Measurements from ENCODE around the gene ZNF518B.

ZNF518B gene

DNA sequence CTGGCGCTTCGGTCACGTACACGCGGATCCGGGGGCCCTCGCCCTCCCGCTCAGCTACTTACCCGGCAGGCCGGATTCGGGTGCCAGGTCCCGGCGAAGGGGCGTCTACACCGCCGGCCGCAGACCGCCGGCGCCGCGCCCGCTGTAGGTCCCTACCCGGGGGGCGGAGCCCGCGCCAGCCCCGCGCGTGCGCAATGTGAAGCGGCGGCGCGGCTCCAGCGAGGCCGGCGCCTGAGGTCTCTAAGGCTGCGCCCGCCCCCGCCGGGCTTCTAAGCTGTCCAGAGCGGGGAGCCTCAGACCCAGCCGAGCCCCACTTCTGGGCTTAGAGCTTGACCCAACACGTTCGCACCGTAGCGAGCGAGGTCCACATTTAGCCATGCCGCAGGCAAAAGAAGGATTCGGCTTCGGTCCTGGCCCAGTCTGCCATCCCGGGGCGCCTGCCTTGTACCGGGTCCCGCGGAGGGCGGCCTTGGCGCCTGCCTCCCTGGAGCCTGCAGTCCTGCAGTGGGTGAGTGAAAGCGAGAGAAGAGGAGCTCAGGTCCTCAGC is at the start of gene ZNF518B:
Gene ZNF518B (minus strand): TSS at position 172 of the 547 bp plus-strand sequence. CDS start 11,098 bp downstream, outside the sequence.
- peak; percentile 70 for DNase-seq

DNA sequence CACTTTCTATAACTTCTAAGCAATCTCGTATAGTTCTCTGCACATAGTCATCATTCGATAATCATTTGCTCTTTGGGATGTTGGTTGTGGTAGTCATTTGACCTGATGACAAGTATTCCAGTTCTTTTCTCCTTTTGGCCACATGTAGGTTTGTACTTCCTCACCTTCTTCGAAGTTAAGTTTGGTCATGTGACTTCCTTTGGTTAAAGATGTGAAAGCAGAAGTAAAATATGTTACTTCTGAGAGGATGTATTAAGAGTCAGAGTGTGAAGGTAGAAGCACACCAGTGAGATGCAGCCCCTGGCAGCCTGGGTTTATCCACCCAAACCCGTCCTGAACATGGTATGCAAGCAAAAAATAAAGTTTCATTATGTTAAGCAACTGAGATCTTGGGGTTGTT is 48.9 kb upstream of the ZNF518B start:
- no peak for DNase-seq

GRCh38 chr4:10504570-10505179 is 47.4 kb upstream of the ZNF518B start:
- DNase-seq: no peak

GRCh38 chr4:10502717-10503116 is 45.5 kb upstream of the ZNF518B start:
- no peak for DNase-seq

GRCh38 chr4:10500776-10501175 is 43.5 kb upstream of the ZNF518B start:
- DNase-seq: no peak

- no peak for DNase-seq
Measured at GRCh38 chr4:10496200-10496599, 39.0 kb upstream of the ZNF518B start.

DNA sequence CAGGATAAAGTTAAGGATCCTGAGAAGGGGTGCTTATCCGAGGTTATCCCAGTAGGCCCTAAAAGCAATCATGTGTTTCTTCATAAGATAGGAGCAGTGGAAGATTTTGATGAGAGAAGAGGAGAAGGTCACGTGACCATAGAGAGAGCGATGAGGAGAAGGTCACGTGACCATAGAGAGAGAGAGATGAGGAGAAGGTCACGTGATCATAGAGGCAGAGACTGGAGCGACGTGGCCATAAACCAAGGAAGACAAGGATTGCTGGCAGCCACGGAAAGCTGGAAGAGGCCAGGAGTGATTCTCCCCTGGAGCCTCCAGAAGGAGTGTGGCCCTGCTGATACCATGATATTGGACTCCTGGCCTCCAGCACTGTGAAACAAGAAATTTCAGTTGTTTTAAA is 38.4 kb upstream of the ZNF518B start:
- no peak for DNase-seq

- DNase-seq: no peak
Measured at GRCh38 chr4:10492464-10492863, 35.2 kb upstream of the ZNF518B start.

DNA sequence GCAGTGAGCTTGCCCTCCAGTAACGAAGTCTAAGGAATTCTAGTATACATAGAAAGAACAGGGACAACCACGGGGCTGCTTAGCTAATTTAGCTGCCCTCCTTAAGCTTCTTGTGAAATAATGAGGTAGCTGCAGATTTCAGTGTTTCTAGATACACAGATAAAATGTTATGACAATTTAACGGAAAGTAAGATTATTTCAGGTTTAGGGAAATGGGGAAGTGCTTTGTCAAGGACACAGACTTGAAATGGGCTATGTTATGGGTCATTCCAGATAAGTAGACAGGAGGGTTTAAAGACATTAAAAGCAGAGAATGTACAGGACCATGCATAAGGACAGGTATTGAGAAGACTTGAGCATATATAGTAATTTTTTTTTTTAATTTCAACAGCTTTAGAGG is 34.2 kb upstream of the ZNF518B start:
- DNase-seq: no peak

DNA sequence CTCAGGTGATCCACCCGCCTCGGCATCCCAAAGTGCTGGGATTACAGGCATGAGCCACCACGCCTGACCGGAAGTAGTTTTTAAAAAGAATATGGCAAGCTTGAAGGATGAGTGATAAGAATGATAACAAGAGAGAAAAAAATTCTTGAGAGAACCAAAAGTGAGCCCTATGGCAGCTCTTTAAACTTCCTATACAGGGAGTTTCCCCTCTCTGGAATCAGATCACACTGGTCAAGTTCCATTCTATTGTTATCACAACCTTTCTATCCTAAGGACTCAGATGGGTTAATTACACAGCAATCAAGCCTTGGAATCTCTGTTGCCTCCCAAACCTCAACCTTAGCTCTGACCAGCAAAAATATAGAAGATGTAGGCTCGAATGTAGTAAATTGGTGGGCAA is 33.8 kb upstream of the ZNF518B start:
- no peak for DNase-seq

DNA sequence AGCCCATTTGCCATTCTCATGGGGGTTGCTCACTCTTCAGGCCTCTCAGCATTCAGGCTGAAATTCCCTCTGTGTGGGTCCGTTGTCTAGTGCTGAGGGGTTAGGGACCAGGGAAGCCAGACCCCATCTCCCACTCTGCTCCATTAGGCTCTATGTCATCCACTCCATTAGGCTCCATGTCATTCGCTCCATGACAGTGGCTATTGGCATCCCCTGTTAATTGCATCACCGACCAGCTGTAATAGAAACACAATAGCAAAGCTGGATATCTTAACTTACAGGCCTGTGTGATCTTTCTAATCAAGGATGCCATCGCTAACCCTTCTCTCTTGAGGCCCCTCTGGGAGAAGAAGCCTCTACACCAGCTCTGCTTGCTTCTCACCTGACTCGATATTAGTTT is 25.7 kb upstream of the ZNF518B start:
- DNase-seq: no peak

DNA sequence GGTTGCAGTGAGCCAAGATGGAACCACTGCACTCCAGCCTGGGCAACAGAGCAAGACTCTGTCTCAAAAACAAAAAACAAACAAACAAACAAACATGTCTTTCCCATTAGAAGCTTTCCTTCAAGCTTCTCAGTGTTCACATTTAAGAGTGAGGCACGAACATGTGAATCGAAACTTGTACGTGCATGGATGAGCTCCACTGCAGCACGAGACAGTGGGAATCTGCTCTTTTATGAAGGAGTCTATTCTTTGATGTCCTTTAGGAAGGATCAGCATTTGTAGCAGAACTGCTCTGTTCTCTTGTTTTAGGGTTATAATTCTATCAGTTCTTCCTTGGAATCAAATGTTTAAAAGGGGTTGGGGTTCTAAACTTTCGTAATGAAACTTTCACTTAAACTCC is 23.4 kb upstream of the ZNF518B start:
- no peak for DNase-seq

- no peak for DNase-seq
Measured at GRCh38 chr4:10478621-10479020, 21.4 kb upstream of the ZNF518B start.

DNA sequence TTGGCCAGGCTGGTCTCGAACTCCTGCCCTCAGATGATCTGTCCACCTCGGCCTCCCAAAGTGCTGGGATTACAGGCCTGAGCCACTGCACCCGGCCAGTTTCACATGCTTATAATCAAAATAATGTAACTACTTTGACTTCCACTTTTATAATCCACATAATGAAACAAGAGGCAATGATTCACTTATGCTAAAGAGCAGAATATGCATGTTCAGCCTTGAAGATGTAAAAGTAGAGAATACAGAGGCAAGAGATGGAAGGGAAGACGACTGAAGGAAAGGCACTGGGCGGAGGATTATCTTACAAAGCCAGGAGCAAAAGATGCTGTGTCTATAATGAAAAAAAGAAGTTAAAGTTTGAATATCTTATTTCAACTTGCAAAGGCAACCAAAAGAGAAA is 13.3 kb upstream of the ZNF518B start:
- no peak for DNase-seq

DNA sequence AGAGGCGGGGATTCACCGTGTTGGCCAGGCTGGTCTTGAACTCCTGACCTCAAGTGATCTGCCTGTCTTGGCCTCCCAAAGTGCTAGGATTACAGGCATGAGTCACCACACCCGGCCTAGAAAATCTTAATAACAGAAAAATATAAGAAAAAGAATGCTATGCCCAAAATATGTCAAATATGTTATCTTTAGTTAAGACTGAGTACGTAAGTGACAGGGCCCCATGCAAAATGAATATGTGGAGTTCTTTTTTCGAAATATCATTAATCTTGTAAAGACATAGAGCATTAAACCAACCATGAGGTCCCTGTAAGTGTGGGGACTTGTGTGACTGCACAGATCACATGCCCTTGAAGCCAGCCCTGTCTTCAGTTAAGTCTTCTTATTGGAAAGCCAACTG is 8.9 kb upstream of the ZNF518B start:
- no peak for DNase-seq

DNA sequence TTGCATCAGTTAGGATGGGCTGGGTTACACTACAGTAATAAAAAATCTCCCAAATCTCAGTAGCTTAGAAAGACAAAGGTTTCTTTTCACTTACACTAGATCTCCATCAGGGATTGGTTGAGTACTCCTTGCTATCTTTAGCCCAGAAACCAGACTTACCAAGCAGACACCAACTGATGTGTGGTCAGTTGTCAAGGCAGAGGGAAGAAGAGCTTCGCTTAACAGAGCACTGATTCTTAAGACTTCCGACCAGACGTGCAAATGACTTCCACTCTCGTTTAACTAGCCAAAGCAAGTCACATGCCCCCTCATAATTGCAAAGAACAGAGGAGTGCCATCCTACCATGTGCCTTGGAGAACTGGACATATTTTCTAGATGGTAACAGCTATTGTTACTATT is 5.7 kb upstream of the ZNF518B start:
- DNase-seq: no peak

- DNase-seq: no peak
Measured at GRCh38 chr4:10461850-10462400, 4.7 kb upstream of the ZNF518B start.

DNA sequence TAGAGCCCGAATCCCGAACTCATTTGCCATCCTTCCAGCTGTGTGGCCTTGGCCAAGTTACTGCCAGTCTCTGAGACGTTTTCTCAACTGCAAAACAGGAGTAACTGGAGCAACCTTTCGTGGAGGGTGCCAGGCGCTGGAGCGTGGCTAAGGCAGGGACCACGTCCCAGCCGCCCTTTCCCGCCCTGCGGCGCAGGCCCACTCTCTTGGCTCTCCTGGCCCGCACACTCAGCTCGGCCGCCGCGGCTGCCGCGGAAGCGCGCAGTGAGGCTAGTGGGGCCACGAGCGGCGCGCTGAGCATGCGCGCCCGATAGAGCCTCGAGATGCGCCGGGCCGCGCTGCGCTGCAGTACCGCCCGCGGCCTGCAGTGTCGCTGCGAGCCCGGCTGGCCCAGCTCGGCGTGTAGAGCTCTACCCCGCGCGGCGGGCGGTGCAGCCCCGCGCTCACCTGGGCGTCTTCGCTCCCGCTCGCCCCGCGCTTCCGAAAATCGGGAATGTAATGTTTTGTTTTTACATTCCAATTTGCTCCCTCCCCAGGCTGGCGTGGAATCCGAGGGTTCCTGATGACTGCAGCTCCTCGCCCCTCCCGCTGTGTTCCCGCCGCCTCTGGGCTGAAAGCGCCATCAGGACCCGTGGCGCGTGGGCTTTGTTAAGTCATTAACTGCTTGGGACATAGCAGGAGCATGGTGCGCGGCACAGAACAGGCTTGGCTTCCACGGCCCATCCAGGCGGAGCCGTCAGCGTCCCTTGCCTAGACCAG is 4.0 kb upstream of the ZNF518B start:
- peak; percentile 62 for DNase-seq

- no peak for DNase-seq
Measured at GRCh38 chr4:10460313-10461047, 3.3 kb upstream of the ZNF518B start.

DNA sequence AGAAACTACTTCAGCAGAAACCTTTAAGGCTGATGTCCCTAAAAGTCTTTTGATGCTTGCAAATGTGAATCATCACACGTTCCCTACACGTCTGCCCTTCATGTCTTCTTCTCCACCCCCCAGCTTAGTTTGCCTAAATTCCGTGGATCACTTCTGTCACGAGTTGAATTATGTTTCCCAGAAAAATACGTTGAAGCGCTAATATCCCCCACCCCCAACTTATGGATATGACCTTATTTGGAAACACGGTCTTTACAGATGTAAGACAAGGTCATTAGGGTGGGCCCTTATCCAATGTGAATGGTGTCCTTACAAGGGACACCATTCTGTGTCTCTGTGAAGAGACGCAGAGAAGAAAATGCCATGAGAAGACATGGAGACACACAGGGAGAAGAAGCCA is 2.1 kb upstream of the ZNF518B start:
- no peak for DNase-seq

GRCh38 chr4:10458177-10458576 is 951 bp upstream of the ZNF518B start:
- no peak for DNase-seq

- peak; percentile 37 for DNase-seq
Measured at GRCh38 chr4:10456595-10457254, 501 bp downstream of the ZNF518B start.

DNA sequence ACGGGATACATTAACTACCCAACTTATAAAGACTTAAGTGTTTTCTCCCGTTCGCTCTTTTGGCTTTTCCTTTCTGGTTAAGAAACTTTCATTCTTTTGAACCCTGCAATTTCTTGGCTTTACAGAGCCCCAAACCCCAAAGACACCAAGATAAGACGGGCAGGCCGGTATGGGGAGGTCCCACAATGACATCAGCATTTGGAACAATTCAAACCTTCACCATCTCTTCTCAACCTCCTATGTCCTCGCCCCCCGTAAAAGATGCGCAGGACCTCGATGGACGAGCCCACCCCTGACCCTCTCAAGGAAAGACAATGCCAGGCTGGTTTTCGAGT is 999 bp downstream of the ZNF518B start:
- DNase-seq: no peak

All from activated CD4-positive, alpha-beta T cell treated with anti-CD3 and anti-CD28 coated beads for 1 hour (primary cell).